ENCODE data around the gene NLGN1.

- TF ChIP-seq POLR2A (IDR thresholded peaks at IDR 0.05; ENCODE audit: low read length): no peak
- TF ChIP-seq, protein P1, sequence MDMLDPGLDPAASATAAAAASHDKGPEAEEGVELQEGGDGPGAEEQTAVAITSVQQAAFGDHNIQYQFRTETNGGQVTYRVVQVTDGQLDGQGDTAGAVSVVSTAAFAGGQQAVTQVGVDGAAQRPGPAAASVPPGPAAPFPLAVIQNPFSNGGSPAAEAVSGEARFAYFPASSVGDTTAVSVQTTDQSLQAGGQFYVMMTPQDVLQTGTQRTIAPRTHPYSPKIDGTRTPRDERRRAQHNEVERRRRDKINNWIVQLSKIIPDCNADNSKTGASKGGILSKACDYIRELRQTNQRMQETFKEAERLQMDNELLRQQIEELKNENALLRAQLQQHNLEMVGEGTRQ (IDR thresholded peaks at IDR 0.05): no peak
Measured at GRCh38 chr3:173439004-173439403, 41.5 kb downstream of the NLGN1 start.
